SKM-1 (cell line): ENCODE data around the gene HOMER1.

ENCODE experiments used
- DNase-seq: peaks from one replicate; lab custom pipeline; 2025; ENCODE audit not compliant: unreplicated experiment; lab: John Stamatoyannopoulos, UW

Gene HOMER1, protein sequence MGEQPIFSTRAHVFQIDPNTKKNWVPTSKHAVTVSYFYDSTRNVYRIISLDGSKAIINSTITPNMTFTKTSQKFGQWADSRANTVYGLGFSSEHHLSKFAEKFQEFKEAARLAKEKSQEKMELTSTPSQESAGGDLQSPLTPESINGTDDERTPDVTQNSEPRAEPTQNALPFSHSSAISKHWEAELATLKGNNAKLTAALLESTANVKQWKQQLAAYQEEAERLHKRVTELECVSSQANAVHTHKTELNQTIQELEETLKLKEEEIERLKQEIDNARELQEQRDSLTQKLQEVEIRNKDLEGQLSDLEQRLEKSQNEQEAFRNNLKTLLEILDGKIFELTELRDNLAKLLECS

DNA sequence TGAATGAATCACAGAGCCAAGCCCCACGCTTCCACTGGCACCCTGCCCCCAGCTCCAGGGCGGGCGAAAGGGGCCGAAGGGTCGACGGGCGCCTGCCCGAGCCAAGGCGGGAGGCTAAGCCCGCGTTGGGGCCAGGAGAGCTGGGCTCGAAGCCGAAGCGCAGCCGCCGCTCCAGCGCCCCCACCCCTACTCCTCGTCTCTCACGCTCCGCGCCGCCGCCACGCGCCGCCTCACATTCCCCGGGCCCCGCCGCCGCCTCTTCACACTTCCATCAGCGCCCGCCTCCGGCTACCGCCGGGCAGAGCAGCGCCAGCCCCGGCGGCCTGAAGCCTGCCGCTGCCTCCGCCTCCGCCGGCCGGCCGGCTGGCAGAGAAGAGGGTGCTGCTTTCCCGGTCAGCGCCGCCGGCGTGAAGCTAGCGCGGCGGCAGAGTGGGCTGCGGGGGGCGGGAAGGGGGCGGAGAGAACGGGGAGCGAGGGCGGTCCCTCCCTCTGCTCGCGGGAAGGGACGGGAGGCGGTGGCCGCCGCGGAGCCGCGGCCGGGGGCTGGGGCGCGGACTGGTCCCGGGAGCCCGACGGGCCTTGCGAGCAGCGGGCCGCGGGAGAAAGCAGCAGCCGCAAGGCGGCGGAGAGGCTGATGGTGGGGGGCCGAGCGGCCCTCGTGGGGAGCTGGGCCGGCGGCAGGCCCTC lies at the start of gene HOMER1:
Gene HOMER1, minus strand, starts transcription at position 431 of the 687 bp plus-strand sequence. CDS start 1,360 bp downstream, outside the sequence.
- DNase-seq: peak; percentile 48

GRCh38 chr5:79563247-79563590 lies 49.3 kb upstream of the HOMER1 start:
- DNase-seq: no peak

GRCh38 chr5:79562351-79563246 lies 48.7 kb upstream of the HOMER1 start:
- no peak for DNase-seq

DNA sequence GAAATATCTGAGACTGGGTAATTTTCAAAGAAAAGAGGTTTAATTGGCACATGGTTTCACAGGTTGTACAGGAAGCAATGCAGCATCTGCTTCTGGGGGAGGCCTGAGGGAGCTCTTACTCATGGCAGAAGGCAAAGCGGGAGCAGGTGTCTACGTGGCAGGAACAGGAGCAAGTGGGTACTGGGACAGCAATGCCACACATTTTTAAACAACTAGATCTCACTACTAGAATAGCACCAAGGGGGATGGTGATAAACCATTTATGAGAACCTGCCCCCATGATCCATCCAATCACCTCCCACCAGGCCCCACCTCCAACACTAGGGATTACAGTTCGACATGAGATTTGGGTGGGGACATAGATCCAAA lies 47.6 kb upstream of the HOMER1 start:
- no peak for DNase-seq

DNA sequence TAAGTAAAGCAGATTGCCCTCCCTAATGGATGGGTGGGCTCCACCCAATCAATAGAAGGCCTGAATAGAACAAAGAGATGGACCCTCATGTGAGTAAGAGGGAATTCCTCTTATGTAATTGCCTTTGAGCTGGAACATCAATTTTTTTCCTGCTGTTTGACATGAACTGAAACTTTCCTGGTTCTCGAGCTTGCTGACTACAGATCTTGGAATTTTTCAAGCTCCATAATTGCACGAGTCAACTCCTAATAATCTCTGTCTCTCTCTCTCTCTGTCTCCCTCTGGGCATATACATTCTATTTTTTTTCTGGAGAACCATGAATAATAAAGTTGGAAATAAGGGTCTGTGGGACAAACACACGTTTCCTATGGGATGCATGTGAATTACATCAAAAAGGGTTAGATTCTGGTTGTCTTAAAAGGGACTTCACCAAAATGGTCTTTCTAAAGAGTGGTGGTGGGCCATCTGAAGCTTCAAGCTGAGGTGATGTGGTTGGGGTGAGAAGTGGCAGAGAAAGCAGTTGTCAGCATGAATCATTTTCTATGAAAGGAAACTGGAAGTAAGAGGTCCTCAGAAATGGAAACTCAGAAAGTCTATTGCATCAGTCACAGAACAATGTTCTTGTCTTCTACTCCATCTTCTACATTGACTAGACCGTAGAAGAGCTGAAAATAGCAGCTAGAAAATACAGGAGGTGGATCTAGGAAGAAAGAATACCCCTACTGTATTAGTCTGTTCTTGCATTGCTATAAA lies 47.0 kb upstream of the HOMER1 start:
- no peak for DNase-seq

GRCh38 chr5:79555418-79555817 lies 41.5 kb upstream of the HOMER1 start:
- DNase-seq: no peak

DNA sequence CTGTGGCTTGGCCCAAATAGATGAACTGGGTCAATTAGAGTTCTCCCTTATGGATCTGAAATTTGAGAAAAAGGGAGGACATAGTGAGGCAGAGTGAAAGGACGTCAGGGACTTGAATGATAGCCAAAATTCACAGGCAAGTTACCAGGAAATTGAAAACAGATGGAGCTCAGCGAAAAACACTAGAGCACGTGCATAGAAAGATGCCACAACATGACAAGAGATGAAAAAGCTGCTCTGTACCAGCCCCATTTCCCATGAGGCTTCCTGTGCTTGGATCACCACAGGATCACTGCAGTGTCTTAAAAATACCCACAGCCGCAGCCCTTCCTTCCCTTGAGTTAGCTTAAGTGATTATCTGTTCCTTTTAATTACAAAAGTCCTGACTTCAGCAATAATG lies 39.0 kb upstream of the HOMER1 start:
- no peak for DNase-seq

GRCh38 chr5:79547982-79548381 lies 34.0 kb upstream of the HOMER1 start:
- DNase-seq: no peak

- DNase-seq: no peak
Observed at GRCh38 chr5:79547429-79547822, 33.5 kb upstream of the HOMER1 start.

- DNase-seq: no peak
Observed at GRCh38 chr5:79546782-79547428, 33.0 kb upstream of the HOMER1 start.

- DNase-seq: no peak
Observed at GRCh38 chr5:79544131-79544530, 30.2 kb upstream of the HOMER1 start.

DNA sequence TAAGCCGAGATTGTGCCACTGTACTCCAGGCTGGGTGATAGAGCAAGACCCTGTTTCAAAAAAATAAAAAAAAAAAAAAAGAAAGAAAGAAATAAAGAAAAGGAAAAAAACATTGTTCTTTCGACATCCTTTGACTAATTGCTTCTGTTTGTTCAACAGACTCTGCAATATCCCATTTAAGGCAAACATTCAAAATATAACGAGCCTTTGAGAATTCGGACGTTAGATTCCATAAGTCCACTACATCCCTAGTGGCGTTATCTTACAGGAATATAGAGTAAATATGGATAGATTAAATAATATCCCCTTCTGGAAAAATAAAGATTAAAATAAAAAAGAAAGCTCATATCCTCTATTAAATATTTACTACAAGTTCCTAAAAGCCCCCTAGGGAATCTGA lies 27.0 kb upstream of the HOMER1 start:
- no peak for DNase-seq

DNA sequence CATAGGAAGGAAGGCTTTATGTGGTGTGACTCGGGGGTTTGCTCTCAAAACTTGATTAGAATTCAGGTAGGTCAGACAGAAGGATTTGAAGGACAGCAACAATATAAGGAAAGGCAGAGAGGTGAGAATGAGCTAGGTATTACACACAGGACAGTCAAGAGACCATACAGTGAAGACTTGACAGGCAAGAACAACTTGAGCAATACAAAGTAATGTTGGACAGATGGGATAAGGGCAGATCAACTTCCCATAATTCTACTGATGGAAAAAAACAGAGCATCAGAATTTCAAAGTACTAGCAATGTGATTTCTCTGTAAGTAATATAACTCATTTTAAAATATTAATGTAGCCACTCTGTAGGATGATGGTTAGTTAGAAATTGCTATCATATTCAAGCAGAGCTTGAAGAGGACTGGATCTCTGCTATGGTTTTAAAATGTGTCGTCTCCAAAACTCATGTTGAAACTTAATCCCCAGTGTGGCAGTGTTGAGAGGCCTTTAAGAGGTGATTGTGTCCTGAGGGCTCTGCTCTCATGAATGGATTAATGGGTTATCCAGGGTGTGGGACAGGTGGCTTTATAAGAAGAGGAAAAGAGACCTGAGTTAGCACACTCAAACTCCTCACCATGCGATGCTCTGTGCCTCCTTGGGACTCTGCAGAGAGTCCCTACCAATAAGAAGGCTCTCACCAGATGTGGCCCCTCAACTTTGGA lies 22.4 kb upstream of the HOMER1 start:
- no peak for DNase-seq

GRCh38 chr5:79535477-79536192 lies 21.7 kb upstream of the HOMER1 start:
- no peak for DNase-seq

- no peak for DNase-seq
Observed at GRCh38 chr5:79529110-79529509, 15.2 kb upstream of the HOMER1 start.

DNA sequence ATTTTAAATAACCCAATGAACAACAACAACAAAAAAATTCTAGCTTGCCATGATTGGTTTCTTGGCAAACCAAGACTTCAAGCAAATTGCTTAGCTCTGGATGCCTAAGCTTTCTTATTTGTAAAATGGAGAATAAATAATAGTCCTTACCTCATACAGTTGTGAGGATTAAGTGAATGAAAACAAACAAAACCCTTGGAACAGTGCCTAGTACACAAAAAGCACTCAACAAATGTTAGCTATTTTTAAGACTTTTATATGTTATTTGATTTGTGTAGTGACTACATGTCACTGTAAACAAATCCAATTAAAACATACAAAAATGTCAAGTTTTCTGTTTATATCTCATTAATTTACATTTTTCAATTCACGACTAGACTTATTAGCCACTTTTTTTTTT lies 13.5 kb upstream of the HOMER1 start:
- DNase-seq: no peak

- DNase-seq: no peak
Observed at GRCh38 chr5:79526928-79527327, 13.0 kb upstream of the HOMER1 start.

DNA sequence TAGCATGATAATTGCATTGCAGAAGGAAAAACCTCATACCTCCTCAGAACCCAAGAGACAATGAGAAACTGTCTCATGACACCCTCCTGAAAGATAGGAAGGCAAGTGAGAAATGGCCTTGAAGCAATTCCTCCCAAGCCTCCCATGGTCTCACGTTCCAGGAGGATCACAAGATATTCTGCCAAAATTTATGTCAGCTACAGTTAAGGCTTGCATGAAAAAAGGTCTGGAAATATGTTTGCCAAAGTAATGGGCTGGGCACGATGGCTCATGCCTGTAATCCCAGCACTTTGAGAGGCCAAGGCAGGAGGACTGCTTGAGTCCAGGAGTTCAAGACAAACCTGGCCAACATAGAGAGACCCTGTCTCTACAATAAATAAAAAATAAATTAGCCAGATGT lies 12.6 kb upstream of the HOMER1 start:
- DNase-seq: no peak

- DNase-seq: peak; percentile 33
Observed at GRCh38 chr5:79521156-79521555, 7.2 kb upstream of the HOMER1 start.
